ENCODE results near the gene HPS1. TPM values are rescaled to one million over a fixed set of nuclear protein-coding genes. Genes with fewer than 3 reads are reported as not detected.

HPS1 gene
- total RNA-seq, 1 experiment from 2014 or later: 47.4 TPM

DNA sequence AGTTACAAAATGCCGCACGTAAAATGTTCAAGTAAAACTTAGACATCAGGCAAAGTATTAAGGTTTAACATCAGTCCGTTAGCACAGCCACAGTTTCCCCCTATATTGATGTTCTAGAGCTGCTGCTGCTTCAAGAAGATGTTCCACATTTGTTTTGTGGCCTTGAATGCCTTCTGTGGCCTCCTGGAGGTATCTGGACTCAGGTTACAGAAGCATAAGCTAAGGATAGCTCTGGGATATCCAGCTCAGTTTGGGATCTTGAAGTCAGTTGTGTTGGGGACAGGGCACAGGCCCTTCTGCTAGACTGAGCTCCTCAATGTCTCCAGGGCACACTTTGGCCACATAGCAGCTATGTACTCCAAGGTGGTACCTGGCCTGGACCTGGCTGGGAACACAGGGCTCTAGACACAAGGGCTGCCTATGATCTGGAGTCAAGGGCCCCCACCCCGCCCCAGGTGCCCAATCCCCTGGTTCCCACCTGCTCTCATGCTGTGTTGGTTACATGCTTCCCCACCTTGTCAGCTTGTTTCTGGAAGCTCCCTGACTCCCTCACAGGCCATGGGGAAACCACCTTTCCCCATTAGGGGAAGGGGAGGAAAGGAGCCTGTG, 36.5 kb downstream of the HPS1 start:
- H2BK20ac ChIP-seq (ENCODE audit: low read depth, low read length, poor library complexity, severe bottlenecking): no peak overlapping the region
- peaks cover 9% of the 10 kb centered on the region in 2 experiments for H3K4me1 Mint-ChIP-seq
- H3K9me3 ChIP-seq (ENCODE audit: control insufficient read depth, low read depth, low read length): no peaks in the 10 kb centered on the region
- no CpG with 5 or more reads among the region's 4 CpGs for WGBS (ENCODE audit: extremely low coverage, insufficient read length, low lambda C conversion rate)
- H3K27me3 Mint-ChIP-seq (ENCODE audit: low read depth): no peaks in the 10 kb centered on the region; the same call in 1 of the 2 replicates
- no peak overlapping the region for H3K56ac ChIP-seq (ENCODE audit: insufficient read length, low read depth, low read length)
- no peak overlapping the region for H2BK120ac ChIP-seq (ENCODE audit: low read depth, low read length, poor library complexity, severe bottlenecking)
- no peaks in the 10 kb centered on the region for H3K27me3 ChIP-seq (ENCODE audit: insufficient read depth, low read length)
- no peak overlapping the region for H3K4ac ChIP-seq (ENCODE audit: low read depth, low read length)
- no peak overlapping the region for H2AK5ac ChIP-seq (ENCODE audit: insufficient read length, low read length)
- no peak overlapping the region for H2AFZ ChIP-seq (ENCODE audit: low read length)
- H4K20me1 ChIP-seq (ENCODE audit: control insufficient read depth, insufficient read depth, insufficient read length): no peaks in the 10 kb centered on the region
- H3K36me3 Mint-ChIP-seq (ENCODE audit: insufficient read depth in 1 of 3, low read depth in 3 of 3): no peaks in the 10 kb centered on the region
- no peak for DNase-seq
- H3K14ac ChIP-seq (ENCODE audit: insufficient read depth, low read length): no peak overlapping the region; the same call in 1 of the 2 replicates
- H3K18ac ChIP-seq (ENCODE audit: insufficient read length, low read depth, low read length): no peak overlapping the region
- H3K27ac ChIP-seq (ENCODE audit: insufficient read length, low read depth, low read length): no peak overlapping the region
- no peak overlapping the region for H2BK5ac ChIP-seq (ENCODE audit: insufficient read length, low read length)
- H3K4me1 ChIP-seq (ENCODE audit: insufficient read depth, low read length): peaks cover 6% of the 10 kb centered on the region; the same call in 1 of the 2 replicates
- no peak overlapping the region for H4K5ac ChIP-seq (ENCODE audit: insufficient read length, low read depth, low read length)
- H3K9me3 Mint-ChIP-seq: no peaks in the 10 kb centered on the region
- no peak overlapping the region for H3T11ph ChIP-seq (ENCODE audit: low read length)
- peaks cover 7% of the 10 kb centered on the region for H3K23me2 ChIP-seq (ENCODE audit: insufficient read length, low read depth, low read length, poor library complexity, severe bottlenecking)
- H3K27ac Mint-ChIP-seq: no peak overlapping the region
- no peaks in the 10 kb centered on the region for H3K79me1 ChIP-seq (ENCODE audit: insufficient read depth, low read depth, low read length, poor library complexity, severe bottlenecking)
- no peak overlapping the region for H4K8ac ChIP-seq (replicated peaks; ENCODE audit: insufficient read length, low read depth, low read length)
- H4K91ac ChIP-seq (ENCODE audit: insufficient read length, low read depth, low read length): no peak overlapping the region
- TF ChIP-seq, protein P1, sequence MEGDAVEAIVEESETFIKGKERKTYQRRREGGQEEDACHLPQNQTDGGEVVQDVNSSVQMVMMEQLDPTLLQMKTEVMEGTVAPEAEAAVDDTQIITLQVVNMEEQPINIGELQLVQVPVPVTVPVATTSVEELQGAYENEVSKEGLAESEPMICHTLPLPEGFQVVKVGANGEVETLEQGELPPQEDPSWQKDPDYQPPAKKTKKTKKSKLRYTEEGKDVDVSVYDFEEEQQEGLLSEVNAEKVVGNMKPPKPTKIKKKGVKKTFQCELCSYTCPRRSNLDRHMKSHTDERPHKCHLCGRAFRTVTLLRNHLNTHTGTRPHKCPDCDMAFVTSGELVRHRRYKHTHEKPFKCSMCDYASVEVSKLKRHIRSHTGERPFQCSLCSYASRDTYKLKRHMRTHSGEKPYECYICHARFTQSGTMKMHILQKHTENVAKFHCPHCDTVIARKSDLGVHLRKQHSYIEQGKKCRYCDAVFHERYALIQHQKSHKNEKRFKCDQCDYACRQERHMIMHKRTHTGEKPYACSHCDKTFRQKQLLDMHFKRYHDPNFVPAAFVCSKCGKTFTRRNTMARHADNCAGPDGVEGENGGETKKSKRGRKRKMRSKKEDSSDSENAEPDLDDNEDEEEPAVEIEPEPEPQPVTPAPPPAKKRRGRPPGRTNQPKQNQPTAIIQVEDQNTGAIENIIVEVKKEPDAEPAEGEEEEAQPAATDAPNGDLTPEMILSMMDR (conservative IDR thresholded peaks at IDR 0.05): no peak
- H3K4me2 ChIP-seq (ENCODE audit: insufficient read depth, insufficient read length, low read length): no peak overlapping the region
- no peak overlapping the region for H2BK12ac ChIP-seq (ENCODE audit: insufficient read length, low read depth, low read length)
- no peak overlapping the region for H3K9ac ChIP-seq (ENCODE audit: extremely low read depth, insufficient read length, low read length)
- H3K23ac ChIP-seq (ENCODE audit: insufficient read length, low read depth, low read length): no peak overlapping the region
- H3K4me3 Mint-ChIP-seq: no peak overlapping the region
- H3K79me2 ChIP-seq (ENCODE audit: insufficient read depth, low read length): no peaks in the 10 kb centered on the region
- no peak overlapping the region for H2BK15ac ChIP-seq (ENCODE audit: low read depth, low read length)
